IPS-NIHi11 (cell line): ENCODE results near the gene HELQ.
A peak's percentile ranks its signal among the peaks of the same experiment; 100 is the strongest.

Experiments used
- DNase-seq: peaks from one replicate; pipeline ENCODE4 v3.0.0; 2012; ENCODE audit warnings: mixed read lengths, low spot score

Gene HELQ

DNA sequence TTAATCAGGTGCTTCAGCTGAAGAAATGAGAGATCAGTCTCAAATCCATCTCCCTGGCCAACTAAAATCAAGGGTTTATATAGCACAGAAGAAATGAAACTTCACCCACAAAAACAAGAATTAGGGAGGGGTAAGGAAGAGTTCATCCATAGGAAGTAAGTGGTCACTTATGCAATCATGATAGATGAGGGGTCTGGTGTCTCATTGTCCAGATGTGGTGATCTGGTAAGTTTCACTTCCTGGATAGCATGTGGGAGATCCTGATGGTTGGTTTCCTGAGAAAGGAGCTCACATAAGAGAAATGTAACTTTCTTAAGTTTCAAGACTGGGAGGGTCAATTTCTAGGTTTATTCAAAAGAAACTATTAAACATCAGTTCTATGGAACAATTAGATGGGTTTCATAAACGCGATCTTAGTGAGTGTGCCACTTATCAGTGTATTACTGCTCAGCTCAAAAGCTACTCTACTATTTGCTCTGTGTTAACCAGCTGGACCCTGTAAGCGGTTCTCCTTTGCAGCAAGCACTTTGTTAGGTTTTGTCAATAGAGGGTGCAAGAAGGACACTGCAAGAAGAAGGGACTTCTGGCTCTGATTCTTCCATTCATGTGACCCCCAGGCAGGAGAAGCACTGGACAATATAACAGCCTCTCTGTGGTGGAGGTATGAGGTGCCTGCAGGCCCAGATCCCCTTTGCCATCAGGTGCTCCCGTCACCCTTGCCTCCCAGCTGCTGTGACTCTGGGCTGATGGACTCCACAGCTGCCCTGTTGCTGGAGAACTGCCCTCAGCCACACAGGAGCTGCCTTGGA is 85.6 kb downstream of the HELQ start:
- DNase-seq: no peak

DNA sequence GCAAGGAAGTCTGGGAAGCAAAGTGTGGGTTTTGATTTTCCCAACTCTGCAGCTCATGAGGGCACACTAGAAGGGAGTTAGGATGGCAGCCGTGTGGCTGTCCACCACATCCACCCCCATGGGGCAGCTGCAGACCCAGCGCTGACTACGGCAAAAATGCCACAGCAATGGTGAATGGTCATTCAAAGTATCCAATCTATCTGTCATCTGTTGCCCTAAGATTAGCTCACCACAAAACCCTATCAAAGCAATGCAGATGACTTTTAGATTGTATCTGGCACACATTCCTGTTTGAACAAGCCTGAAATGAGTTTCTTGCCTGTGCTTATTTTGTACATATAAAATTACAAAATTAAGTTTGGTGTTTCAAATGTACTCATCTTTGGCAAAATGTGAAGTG is 91.3 kb downstream of the HELQ start:
- DNase-seq: no peak

DNA sequence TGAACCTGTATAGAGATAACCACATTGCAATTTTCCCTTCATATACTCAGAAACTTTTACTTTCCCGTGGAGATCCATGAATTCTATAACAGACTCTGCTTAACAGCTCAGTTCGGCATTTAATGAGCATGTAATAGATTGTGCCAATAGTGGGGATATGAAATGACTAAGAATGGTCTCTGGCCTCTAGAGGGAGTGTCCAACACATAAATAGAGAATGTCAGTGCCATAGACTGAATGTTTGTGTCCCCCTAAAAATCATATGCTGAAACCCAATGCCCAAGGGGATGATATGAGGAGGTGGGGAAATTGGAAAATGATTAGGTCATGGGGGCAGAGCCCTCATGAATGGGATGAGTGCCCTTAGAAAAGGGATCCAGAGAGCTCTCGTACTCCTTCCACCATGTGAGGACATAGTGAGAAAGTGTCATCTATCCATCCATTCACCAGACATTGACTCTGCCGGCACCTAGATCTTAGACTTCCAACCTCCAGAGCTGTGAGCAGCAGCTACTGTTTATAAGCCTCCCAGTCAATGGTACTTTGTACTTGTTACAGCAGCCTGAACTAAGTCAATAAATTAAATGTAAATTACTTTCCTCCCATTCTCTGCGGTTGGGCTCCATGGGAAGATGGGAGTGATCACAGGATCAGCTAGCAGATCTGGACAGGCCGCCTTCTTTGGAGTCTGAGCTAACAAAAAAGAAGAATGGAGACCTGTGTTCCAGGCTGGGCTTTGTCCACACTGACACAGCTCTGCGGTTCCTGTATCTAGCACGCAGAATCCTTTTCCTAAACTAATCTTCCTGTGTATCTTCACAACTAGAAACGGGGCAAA is 92.9 kb downstream of the HELQ start:
- DNase-seq: no peak

DNA sequence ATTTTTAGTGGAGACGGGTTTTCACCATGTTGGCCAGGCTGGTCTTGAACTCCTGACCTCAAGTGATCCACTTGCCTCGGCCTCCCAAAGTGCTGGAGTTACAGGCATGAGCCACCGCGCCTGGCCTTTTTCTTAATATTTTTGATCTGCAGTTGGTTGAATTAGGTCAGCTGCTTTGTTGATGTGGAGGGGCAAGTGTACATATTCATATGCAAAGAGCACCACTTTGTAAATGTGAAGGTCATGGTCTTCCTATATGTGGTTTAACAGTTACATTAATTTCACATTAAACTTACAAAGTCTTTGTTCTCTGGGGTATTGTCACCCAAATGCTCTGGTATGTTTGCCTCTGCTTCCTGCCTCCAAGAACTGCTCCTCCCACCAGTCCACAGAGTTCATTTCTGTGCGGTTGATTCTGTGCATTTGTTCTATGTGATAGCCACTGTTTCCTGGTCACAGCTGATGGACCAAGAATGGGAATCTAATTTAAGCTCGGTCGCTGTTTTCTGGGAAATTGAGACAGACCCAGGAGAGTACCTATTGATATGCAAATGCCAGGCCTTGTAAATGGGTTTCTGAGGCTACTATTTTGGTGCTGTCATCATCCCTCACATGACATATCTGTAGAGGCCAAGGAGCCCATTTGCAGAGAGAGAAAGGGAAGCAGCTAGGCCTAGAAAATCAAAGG is 94.1 kb downstream of the HELQ start:
- DNase-seq: peak; percentile 40

DNA sequence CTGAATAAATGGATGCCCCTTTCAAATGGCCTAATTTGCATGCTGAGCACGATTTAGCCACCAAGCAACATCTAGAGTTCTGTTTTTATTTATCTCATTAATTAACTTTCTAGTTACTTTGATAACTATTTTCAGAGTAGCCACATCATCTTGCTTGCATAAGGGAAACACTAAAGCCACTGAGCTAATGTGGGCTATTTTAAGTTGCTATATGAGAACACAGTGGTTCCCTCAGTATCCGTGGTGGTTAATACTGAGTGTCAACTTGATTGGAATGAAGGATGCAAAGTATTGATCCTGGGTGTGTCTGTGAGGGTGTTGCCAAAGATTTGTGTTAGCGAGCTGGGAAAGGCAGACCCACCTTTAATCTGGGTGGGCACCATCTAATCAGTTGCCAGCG is 95.6 kb downstream of the HELQ start:
- DNase-seq: no peak

DNA sequence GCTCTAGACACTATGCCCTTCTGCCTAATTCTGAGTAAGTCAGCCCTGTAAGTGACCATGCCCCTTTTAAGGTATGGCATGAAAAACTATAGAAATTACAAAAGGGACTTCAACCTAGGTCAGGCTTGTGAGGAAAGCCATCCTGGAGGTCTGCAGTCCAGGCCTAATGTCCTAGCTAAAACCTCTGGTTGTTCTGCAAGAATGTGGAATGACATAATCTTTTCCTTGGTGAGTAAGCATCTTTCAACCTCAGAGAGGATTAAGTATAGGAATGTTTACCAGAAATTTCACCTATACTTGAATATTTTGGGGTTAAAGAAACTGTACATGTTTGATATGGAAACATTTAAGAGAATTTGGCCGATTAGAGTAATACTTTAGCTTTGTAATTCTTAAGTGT is 97.2 kb downstream of the HELQ start:
- DNase-seq: no peak
